Breast epithelium (tissue), 4 donors: Measurements from ENCODE around the gene PRKCE. TPM values are rescaled to one million over a fixed set of nuclear protein-coding genes. Genes with fewer than 3 reads are reported as not detected.

Source experiments
- DNase-seq, 2 donors: peaks; one replicate each; pipeline ENCODE4 v3.0.0-alpha.2; 2019; ENCODE audit warnings: low spot score in 2 of 2
- H3K27ac ChIP-seq, 2 donors: fragments of 200-600 bp; sonication (generic) in 1 of 2; one replicate each; pipeline ENCODE4 v1.5.1; 2016 to 2019; ENCODE audit warnings: mild to moderate bottlenecking in 1 of 2
- H3K27me3 ChIP-seq, 2 donors: fragments of 200-600 bp; sonication (generic) in 1 of 2; one replicate each; pipeline versions ENCODE4 v1.5.1 to v1.6.0; 2017 to 2019; ENCODE audit warnings: control low read depth in 1 of 2, mild to moderate bottlenecking in 1 of 2
- H3K36me3 ChIP-seq: fragments of 200-600 bp; one replicate; pipeline ENCODE4 v1.5.1; 2019
- H3K4me1 ChIP-seq, 2 donors: fragments of 200-600 bp; sonication (generic); one replicate each; pipeline ENCODE4 v1.5.1; 2016 to 2019; ENCODE audit warnings: control low read depth in 1 of 2
- H3K4me3 ChIP-seq, 3 donors: fragments of 200-600 bp; sonication (generic); 1 replicate in 2 of 3; 2 replicates in 1 of 3; pipeline ENCODE4 v1.5.1; 2016 to 2019; ENCODE audit warnings: mild to moderate bottlenecking in 3 of 3, moderate library complexity in 2 of 3
- H3K9me3 ChIP-seq, 2 donors: fragments of 200-600 bp; sonication (generic) in 1 of 2; one replicate each; pipeline ENCODE4 v1.5.1; 2016 to 2019; ENCODE audit warnings: control low read depth in 1 of 2
- CTCF ChIP-seq, 3 donors: fragments of 450-650 bp; IDR thresholded peaks; one replicate each; pipeline ENCODE4 v1.5.1; 2016 to 2017; ENCODE audit warnings: antibody characterized with exemption in 3 of 3, mild to moderate bottlenecking in 3 of 3, moderate library complexity in 3 of 3
- POLR2A ChIP-seq: fragments of 450-650 bp; IDR thresholded peaks from one replicate; pipeline ENCODE4 v1.6.1; 2016; ENCODE audit warnings: antibody characterized with exemption, mild to moderate bottlenecking, moderate library complexity
- POLR2AphosphoS5 ChIP-seq, 3 donors: sonication (generic); formaldehyde crosslinking; IDR thresholded peaks; one replicate each; pipeline ENCODE4 v1.6.1; 2017; ENCODE audit warnings: antibody characterized with exemption in 3 of 3
- intact Hi-C: fragments of 100-400 bp; cut with DNase I; formaldehyde crosslinking; loops from one replicate; pipeline ENCODE4 v1.15.1; 2023; ENCODE audit warnings: low total_unique reads
- total RNA-seq, 3 donors: library from RNA; depleted of rRNA; stranded (reverse); fragments of >200 nt; gene quantifications; one replicate each; pipeline ENCODE4 v1.1.0, GENCODE V29; 2016

PRKCE gene
- total RNA-seq, 3 donors from 2014 or later, result 20.6 to 34.0 (median 23.6) TPM

DNA sequence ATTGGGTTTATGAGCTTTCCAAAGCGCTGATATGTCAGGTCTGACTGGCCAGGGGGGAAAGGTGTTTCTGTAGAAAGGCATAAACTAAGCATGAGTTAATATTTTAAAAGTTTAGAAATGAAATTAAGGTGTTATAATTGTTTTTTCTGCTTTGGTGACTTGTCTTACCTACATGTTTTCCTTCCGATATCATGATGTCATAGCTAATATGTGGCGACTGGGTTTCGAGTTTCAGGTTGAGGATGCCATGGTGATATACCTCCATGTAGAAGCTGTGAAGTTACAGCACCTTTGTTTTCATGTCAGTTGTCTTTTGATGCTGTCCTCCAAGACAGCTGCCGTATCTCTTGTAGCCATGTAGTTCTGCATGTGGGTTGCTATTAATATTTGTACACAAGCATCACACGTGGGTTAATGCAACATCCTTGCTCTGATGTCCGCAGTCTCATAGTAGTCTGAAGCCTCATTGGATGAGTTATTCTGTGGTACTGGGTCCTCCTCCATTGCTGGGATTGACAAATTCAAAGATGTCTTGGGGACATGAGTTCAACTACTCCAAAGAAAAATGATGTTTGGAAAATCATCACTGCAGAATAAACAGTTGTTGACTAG is 230.6 kb downstream of the PRKCE start:
- TF ChIP-seq POLR2AphosphoS5 (IDR thresholded peaks at IDR 0.05), result no peak
- no peak for TF ChIP-seq CTCF (IDR thresholded peaks at IDR 0.05)
- TF ChIP-seq POLR2A, result no peak
- no peak overlapping the region for H3K27ac ChIP-seq
- intact Hi-C loops, result no loop called here

DNA sequence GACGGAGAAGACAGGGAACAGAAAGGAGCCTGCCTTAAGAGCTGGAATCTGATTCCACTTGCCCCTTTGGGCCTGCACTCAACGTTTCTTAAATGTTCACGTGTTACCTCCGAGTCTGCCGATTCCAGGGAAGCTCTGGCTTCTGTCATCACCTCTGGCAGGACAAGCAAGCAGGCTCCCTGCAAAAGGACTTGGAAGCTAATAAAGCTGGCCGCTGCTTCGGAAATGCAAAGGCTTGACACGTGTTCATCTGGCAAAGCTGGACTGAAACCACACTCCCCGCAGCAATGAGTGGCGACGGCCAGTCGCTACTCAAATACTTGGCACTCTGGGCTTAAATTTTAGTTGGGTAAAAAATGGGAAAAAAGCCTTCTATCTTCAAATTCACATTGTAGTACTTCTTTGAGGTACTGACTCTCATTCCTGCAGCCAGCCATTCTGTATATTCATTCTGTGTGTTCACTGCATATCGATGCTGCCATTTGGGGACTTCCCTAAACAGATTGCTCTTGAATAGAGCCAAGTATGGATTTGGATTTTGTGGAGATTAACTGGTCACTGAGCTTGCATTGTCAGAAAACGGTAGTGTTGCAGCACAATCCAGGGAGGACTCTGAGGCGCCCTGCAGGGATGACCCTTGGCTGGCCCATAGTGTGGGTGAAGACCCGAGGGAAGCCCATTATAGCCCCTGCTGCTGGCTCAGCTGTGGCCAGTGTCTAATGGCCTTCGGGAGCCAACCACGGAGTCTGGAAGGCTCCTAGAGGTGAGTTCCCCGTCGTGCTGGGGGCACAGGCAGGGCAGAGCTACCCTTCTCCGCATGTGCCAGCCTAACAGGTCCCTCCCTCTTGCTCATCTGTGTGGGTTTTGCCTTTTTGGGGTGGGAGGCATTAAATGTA is 231.5 kb downstream of the PRKCE start:
- H3K4me3 ChIP-seq, result no peak overlapping the region
- H3K27ac ChIP-seq, result peak overlapping the region in 1 of 2 donors; percentile 8

More for the DNA sequence above, 230.6 kb downstream of the PRKCE start:
- no peaks in the 10 kb centered on the region for H3K27me3 ChIP-seq
- H3K4me1 ChIP-seq, result peaks cover 5 to 8% of the 10 kb centered on the region in 2 donors
- no peak for DNase-seq
- peaks cover 0 to 1% of the 10 kb centered on the region in 2 donors for H3K9me3 ChIP-seq
- no peaks in the 10 kb centered on the region for H3K36me3 ChIP-seq
- H3K4me3 ChIP-seq, result no peak overlapping the region

GRCh38 chr2:45883603-45884000 is 232.1 kb downstream of the PRKCE start:
- intact Hi-C loops, result no loop called here
- H3K27ac ChIP-seq, result peak overlapping the region in 1 of 2 donors; percentile 8
- DNase-seq, result no peak

More for the DNA sequence above, 231.5 kb downstream of the PRKCE start:
- Histone ChIP-seq H3K27me3 (no peaks in the 10 kb centered on the region), H3K4me1 (peaks cover 5 to 8% of the 10 kb centered on the region in 2 donors), H3K36me3 (no peaks in the 10 kb centered on the region), H3K9me3 (no peaks in the 10 kb centered on the region)
- no peak for DNase-seq
- TF ChIP-seq CTCF (IDR thresholded peaks at IDR 0.05), result no peak
- TF ChIP-seq POLR2AphosphoS5 (IDR thresholded peaks at IDR 0.05), result peak in 1 of 3 donors; percentile 25
- intact Hi-C loops, result no loop called here

DNA sequence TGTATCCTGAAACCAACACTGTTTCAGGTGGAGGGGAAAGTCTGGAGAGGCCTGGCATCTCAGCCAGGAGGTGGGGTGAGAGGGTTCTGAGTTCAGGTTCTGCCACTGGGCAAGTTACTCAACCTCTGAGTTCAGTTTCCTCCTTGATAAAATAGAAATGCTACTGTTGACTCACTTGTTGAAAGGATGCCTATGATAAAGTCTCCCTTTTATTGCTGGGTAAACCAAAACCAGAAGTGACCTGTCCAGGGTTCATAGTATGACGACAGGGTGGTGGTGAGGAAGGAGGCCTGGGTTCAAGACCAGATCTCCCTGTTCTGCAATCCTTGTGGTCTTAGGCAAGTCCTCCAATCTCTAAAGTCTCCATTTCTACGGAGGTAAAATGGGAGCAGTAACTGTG is 232.7 kb downstream of the PRKCE start:
- no peak for DNase-seq
- Histone ChIP-seq H3K4me1 (peaks cover 5 to 8% of the 10 kb centered on the region in 2 donors), H3K27ac (no peak overlapping the region), H3K36me3 (no peaks in the 10 kb centered on the region), H3K4me3 (no peak overlapping the region), H3K27me3 (no peaks in the 10 kb centered on the region), H3K9me3 (no peaks in the 10 kb centered on the region)
- no peak for TF ChIP-seq POLR2A
- TF ChIP-seq CTCF (IDR thresholded peaks at IDR 0.05), result no peak
- TF ChIP-seq POLR2AphosphoS5 (IDR thresholded peaks at IDR 0.05), result no peak
- intact Hi-C loops, result no loop called here

More at GRCh38 chr2:45883603-45884000, 232.1 kb downstream of the PRKCE start:
- no peaks in the 10 kb centered on the region for H3K36me3 ChIP-seq
- H3K4me1 ChIP-seq, result peaks cover 5 to 8% of the 10 kb centered on the region in 2 donors
- TF ChIP-seq POLR2A (no peak), POLR2AphosphoS5 (IDR thresholded peaks at IDR 0.05) (no peak), CTCF (IDR thresholded peaks at IDR 0.05) (no peak)
- no peaks in the 10 kb centered on the region for H3K27me3 ChIP-seq
- H3K4me3 ChIP-seq, result no peak overlapping the region
- H3K9me3 ChIP-seq, result no peaks in the 10 kb centered on the region

GRCh38 chr2:45885171-45885621 is 233.7 kb downstream of the PRKCE start:
- Histone ChIP-seq H3K4me1 (peaks cover 5 to 8% of the 10 kb centered on the region in 2 donors), H3K27me3 (no peaks in the 10 kb centered on the region), H3K4me3 (no peak overlapping the region), H3K36me3 (no peaks in the 10 kb centered on the region), H3K9me3 (no peaks in the 10 kb centered on the region), H3K27ac (peak overlapping the region; percentile 53 to 56)
- no peak for TF ChIP-seq POLR2AphosphoS5 (IDR thresholded peaks at IDR 0.05)
- TF ChIP-seq POLR2A, result no peak
- TF ChIP-seq CTCF (IDR thresholded peaks at IDR 0.05), result no peak
- DNase-seq, result no peak
- intact Hi-C loops, result no loop called here
